Measurements from ENCODE around the gene ABHD17A.

DNA sequence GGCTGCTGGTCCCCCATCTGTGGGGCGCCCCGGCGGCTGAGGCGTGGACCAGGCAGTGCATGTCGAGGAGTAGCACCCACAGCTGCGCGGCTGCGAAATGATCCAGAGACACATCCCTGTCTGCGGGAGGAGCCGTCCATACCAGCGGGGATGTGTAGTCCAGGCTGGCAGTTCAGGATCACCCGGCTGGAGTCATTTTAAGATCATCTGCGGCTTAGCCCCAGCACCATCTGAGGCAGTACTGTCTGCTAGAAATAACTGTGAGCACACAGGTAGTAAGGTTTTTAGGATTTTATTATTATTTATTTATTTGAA is 23.0 kb upstream of the ABHD17A start:
- TF ChIP-seq CTCF (IDR thresholded peaks at IDR 0.05) (no peak), EZH2 (IDR thresholded peaks at IDR 0.05; ENCODE audit: borderline replicate concordance, insufficient read depth, low read depth, low read length, poor library complexity, severe bottlenecking) (no peak)

Measured in B cell (primary cell).